Measurements from ENCODE around the gene PRCC.

PRCC gene

DNA sequence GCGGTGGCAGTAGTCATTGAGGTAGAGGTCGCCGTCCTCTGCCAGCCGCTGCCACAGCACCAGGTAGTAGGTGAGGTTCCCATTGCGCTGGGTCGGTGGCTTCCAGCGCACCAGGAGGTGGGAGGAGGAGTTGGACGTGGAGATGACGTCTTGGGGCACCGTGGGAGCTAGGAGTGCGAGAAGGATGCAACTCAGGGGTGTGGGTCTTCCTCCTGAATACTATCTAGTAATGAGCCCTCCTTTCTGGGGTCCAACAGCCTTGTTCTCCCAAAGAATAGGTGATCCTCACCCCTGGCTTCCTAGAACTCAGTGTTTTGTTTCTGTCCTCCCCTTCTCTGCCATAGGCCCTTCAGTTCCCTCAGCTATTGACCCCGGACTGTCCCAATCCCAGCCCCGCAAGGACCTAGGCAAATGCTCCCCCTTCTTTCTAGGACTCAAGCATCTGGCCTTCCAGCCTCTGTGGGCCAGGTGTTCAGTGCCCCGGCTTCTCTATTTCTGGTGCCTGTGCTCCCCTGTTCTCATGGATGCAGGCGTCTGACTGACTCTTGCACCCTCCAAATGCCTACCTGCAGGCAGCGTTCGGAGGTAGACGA is 78.7 kb downstream of the PRCC start:
- no peak for DNase-seq

DNA sequence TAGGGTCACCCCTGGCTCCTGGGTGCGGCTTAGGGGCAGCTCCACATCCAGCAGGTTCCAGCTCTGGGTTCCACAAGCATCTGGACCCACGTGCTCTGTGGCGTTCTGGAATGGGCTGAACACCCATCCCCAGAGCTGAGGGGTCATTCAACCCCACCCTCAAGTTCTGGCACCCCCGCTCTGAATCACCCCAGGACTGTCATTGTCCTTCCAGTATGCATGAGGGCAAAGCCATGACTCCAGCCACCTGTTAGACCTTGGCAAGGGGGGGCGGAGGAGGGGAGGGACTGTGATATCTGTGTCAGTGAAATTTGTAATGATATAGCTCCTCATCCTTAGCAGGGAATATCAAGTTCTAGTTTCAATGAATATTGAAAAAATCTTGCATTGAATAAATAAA is 79.3 kb downstream of the PRCC start:
- DNase-seq: no peak

DNA sequence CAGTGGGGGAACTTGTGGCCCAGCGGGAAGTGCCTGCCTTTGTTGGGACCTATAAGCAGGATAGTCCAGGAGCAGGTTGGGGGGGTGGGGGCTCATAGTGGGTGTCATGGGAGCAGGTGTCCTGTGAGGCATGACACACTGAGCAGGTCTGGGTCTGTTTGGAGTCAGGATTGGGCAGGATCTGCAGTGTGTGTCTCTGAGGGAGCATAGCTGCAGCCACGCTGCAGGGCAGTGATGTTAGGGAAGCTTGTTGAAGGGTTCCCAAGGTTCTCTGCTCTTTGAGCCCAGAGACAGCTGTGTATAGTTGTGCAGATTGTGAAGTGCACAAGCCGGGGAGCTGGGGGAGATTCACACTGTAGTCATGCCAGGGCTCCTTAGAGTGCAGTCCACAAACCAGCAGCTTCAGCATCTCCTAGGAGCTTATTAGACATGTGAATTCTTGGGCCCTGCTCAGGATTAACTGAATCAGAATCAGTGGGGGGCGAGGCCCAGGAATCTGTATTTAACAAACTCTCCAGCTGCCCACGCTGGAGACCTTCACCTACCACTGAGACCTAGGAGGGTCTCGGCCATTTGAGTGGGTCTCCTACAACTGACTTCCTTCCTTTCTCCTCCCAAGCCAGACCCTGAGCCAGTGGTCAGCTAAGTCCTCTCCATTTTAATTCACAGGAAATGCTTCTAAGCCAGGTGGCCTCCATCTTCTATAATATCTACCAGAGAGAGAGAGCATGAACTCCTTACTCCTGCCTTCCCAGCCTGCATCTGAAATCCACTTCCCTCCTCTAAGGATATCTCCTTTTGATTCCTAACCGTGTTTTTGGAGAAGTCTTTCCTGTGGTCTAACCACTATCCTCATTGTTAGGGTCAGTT is 80.5 kb downstream of the PRCC start:
- no peak for DNase-seq

GRCh38 chr1:156848461-156849150 is 81.3 kb downstream of the PRCC start:
- no peak for DNase-seq

DNA sequence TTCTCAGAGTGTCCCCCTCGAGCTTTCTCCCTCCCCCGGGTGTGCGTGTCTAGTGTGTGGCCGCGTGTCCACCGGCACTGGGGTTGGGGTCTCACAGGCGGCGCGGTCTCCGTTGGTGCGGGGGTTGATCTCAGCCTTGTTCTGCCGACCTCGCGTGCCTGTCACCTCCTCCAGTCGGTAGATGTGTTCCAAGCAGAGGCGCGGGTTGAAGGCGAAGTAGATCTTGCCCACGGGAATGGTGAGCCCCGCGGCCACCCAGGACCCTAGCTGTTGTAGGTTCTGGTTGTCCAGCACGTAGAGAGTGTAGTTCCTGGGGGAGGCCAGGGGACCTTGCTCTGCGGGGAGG is 81.8 kb downstream of the PRCC start:
- DNase-seq: no peak
